Right cardiac atrium (tissue), 5 donors: ENCODE results near the gene SPOPL. TPM values are rescaled to one million over a fixed set of nuclear protein-coding genes. Genes with fewer than 3 reads are reported as not detected.

Experiments
- ATAC-seq, 2 donors: fragments of 200-7000 bp; cut with Tn5 transposase; one replicate each; pipeline versions ENCODE4 v1.8.0 to v1.9.1; 2020; ENCODE audit warnings: moderate library complexity in 2 of 2, mild to moderate bottlenecking in 1 of 2
- DNase-seq, 3 donors: peaks; one replicate each; pipeline ENCODE4 v3.0.0-alpha.2; 2020
- H3K27ac ChIP-seq: one replicate; pipeline ENCODE4 v1.5.1; 2013; ENCODE audit warnings: mild to moderate bottlenecking, low read length, control low read depth, moderate library complexity
- H3K27me3 ChIP-seq: one replicate; pipeline ENCODE4 v1.6.1; 2013; ENCODE audit not compliant: control insufficient read depth, insufficient read depth
- H3K4me1 ChIP-seq: one replicate; pipeline ENCODE4 v1.6.1; 2013; ENCODE audit warnings: low read length; ENCODE audit not compliant: control insufficient read depth, insufficient read depth
- H3K4me3 ChIP-seq: one replicate; pipeline ENCODE4 v1.5.1; 2013; ENCODE audit warnings: low read length, control low read depth
- H3K9me3 ChIP-seq: one replicate; pipeline ENCODE4 v1.6.1; 2013; ENCODE audit warnings: low read length; ENCODE audit not compliant: control insufficient read depth
- WGBS: extraction: QIAGEN DNeasy Blood & Tissue Kit; methylation state at CpG from one replicate; pipeline ENCODE4 v1.1.7; 2013; 5-methylcytosine and 5-hydroxymethylcytosine counted together
- intact Hi-C, 4 donors: fragments of 100-400 bp; cut with DNase I; formaldehyde crosslinking; loops; one replicate each; pipeline versions ENCODE4 v1.11.0 to v1.14.0; 2022 to 2023
- polyA plus RNA-seq: library from polyadenylated mRNA; stranded (reverse); fragments of 200-250 nt; gene quantifications from one replicate; pipeline ENCODE4 v1.2.3, GENCODE V29; 2013
- total RNA-seq, 4 donors: library from RNA; stranded (reverse); fragmentation: NEBNext Ultra II Directional; extraction: Animal tissue kit (Norgen Biotek cat#: 25700); gene quantifications; one replicate each; pipeline ENCODE4 v1.2.1, GENCODE V29; 2021
- donor health status: healthy with polysubstance abuse.
- donor health status: DM: no; HTN: yes; CAD: no.
- donor health status: DM: no; HTN: no; CAD: no.
- donor health status: DM: no; HTN: yes; CAD: no; lungs with severe emphysema.
- donor health status: DM: yes; HTN: yes; CAD: no.

SPOPL gene
- total and polyA plus RNA-seq, 5 donors, result 4.1 to 20.4 (median 14.2) TPM

DNA sequence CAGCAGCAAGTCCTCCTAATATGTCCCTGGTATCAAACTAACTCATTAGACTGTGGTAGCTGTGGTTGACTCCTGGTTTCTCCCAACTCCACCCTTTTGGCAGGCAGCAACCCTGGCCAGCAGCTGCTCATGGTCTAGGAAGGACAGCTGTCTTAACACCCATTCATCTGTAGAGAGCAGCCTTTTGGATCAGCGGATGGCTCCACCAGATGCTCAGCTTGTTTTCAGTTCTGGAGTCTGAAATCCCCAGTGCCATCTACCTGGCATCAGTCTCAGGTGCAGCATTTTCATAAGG lies 100.5 kb downstream of the SPOPL start:
- 98% methylated on average over 1 of the region's 1 CpG for WGBS
- intact Hi-C loops, result no loop called here
- Histone ChIP-seq H3K4me1 (no peaks in the 10 kb centered on the region), H3K4me3 (no peak overlapping the region), H3K27ac (no peak overlapping the region), H3K9me3 (no peaks in the 10 kb centered on the region), H3K27me3 (no peaks in the 10 kb centered on the region)
- DNase-seq (peak in 1 of 3 donors; percentile 25), ATAC-seq (no peak)

DNA sequence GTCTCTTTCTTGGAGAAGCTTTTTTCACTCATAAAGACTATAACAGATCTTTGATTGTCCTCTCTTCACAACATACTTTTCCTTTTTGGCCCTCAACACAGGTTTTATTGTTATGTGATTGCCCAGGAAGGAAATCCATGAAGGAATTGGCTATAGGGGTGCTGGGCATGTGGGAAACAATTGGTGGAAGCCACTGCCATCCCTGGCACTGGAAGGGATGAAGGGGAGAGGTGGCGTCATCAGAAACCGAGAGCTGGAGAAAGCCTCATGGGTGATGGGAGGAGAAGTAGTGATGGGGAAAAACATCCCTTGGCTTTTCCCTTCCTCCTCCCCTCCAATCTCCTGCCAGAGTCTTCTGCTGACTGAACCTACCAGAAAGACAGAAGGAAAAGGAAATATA lies 106.2 kb downstream of the SPOPL start:
- ATAC-seq (no peak), DNase-seq (no peak)
- no peak overlapping the region for H3K4me3 ChIP-seq
- WGBS, result 71% methylated on average over 2 of the region's 2 CpGs
- no peaks in the 10 kb centered on the region for H3K27me3 ChIP-seq
- no peak overlapping the region for H3K27ac ChIP-seq
- H3K4me1 ChIP-seq, result no peaks in the 10 kb centered on the region
- no peaks in the 10 kb centered on the region for H3K9me3 ChIP-seq
- intact Hi-C loops, result no loop called here

DNA sequence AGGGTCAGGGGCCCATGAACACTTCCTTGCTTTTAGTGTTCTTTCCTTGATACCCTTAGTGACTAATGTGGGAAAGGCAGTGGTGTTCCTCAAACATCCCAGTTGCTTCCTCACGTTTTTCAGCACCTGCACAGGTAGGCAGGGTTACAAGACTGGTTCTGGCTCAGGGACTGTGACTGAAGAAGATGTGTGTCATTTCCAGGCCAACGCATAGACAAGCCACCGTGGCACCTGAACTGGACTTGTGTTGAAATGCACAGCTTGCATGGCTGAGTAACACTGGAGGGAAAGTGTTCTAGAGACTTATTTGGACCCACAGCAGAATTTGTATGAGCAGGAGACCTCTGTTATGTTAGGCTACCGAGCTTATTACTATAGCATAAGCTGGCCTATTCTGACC lies 107.9 kb downstream of the SPOPL start:
- Histone ChIP-seq H3K27ac (no peak overlapping the region), H3K9me3 (no peaks in the 10 kb centered on the region), H3K27me3 (no peaks in the 10 kb centered on the region), H3K4me1 (no peaks in the 10 kb centered on the region), H3K4me3 (no peak overlapping the region)
- DNase-seq (no peak), ATAC-seq (no peak)
- 88% methylated on average over 4 of the region's 4 CpGs for WGBS
- intact Hi-C loops, result no loop called here

DNA sequence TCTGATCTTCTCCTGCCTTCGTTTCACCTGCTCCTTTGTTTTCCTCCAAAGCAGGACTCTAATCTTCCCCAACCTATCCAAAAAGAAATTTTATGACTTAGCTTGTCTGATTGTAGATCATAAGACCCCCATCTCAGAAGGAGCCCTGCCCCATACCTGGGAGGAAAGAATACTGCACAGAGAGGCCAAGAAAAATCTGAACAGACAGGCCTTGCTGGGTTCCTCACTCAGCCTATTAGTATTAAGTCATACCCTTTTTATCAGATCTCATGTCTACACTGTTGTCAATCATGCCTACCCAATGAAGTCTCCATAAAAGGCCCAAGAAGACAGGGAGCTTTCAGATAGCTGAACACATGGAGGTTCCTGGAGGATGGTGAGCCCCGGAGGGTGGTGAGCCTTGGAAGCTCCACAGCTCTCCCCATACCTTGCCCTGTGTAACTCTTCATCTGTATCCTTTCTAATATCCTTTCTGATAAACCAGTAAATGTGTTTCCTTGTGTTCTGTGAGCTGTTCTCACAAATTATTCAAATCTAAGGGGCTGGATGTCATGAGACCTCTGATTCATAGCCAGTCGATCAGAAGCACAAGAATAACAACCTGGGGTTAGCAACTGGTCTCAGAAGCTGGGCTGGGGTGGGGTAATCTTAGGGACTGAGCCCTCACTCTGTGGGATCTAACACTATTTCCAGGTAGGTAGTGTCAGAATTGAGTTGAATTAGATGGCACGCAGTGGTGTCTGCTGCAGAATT lies 108.8 kb downstream of the SPOPL start:
- 96% methylated on average over 4 of the region's 4 CpGs for WGBS
- intact Hi-C loops, result no loop called here
- no peak for DNase-seq
- H3K9me3 ChIP-seq, result no peaks in the 10 kb centered on the region
- no peak for ATAC-seq
- H3K4me1 ChIP-seq, result no peaks in the 10 kb centered on the region
- H3K27me3 ChIP-seq, result no peaks in the 10 kb centered on the region
- no peak overlapping the region for H3K27ac ChIP-seq
- no peak overlapping the region for H3K4me3 ChIP-seq

DNA sequence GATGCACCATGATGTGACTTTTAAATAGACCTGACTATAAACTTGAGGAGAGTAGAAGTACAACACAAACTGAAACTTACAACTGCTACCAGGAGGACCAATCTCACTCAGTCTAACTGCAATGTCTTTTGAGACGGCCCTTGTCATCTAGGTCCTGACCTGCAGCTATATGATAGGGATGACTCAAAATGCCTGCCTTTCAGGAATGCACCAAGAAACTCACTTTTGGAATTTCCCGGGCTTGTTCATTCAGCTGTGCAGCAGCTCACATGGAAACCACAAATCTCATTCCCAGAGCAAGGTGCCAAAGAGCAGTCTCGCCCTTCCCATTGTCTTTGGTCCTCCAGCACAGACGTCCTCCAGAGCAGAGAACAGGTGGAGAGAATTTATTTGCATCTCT lies 113.7 kb downstream of the SPOPL start:
- intact Hi-C loops, result no loop called here
- H3K4me1 ChIP-seq, result no peaks in the 10 kb centered on the region
- ATAC-seq (no peak), DNase-seq (no peak)
- H3K27ac ChIP-seq, result no peak overlapping the region
- WGBS, result 71% methylated on average over 4 of the region's 4 CpGs
- no peak overlapping the region for H3K4me3 ChIP-seq
- H3K27me3 ChIP-seq, result no peaks in the 10 kb centered on the region
- H3K9me3 ChIP-seq, result no peaks in the 10 kb centered on the region

DNA sequence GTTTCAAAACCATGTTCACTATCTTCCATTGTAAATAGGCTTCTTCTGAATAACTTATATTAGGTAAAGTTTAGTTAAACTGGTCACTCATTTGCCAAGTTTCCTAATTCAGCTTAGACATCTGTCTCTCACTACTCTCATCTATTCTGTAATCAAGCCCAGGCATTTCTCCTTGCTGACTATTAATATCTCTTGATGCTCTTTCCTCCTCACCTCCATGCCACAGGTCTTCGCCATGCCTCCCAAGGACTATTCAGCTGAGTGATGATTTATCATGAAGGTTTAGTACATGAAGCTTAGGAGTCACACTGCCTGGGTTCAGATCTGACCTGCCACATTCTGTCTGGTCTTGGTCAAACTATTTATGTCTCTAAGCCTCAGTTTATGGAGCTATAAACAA lies 115.5 kb downstream of the SPOPL start:
- no peak overlapping the region for H3K4me3 ChIP-seq
- DNase-seq (no peak), ATAC-seq (no peak)
- H3K9me3 ChIP-seq, result no peaks in the 10 kb centered on the region
- intact Hi-C loops, result no loop called here
- no peaks in the 10 kb centered on the region for H3K27me3 ChIP-seq
- no peak overlapping the region for H3K27ac ChIP-seq
- no peaks in the 10 kb centered on the region for H3K4me1 ChIP-seq
- 96% methylated on average over 1 of the region's 1 CpG for WGBS

DNA sequence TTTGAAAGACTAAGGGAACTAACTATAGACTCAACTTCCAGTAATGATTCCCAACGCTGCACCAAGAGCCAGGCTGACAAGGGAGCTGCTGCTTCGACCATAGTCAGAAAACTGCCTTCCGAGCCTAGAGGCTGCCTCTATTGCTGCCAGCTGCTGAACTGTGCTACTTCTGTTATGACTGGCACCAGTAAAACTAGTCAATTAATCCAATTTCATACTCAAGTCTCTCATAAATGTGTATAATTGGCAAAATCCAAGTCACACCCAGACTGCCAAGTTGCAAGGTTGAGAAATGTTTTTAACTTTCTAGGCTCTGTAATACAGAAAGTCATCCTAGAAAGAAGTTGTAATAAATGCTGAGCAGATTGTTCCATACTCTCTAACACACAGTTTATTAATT lies 117.4 kb downstream of the SPOPL start:
- DNase-seq (no peak), ATAC-seq (no peak)
- 67% methylated on average over 3 of the region's 3 CpGs for WGBS
- Histone ChIP-seq H3K9me3 (no peaks in the 10 kb centered on the region), H3K27me3 (no peaks in the 10 kb centered on the region), H3K4me1 (no peaks in the 10 kb centered on the region), H3K4me3 (no peak overlapping the region), H3K27ac (no peak overlapping the region)
- intact Hi-C loops, result no loop called here

DNA sequence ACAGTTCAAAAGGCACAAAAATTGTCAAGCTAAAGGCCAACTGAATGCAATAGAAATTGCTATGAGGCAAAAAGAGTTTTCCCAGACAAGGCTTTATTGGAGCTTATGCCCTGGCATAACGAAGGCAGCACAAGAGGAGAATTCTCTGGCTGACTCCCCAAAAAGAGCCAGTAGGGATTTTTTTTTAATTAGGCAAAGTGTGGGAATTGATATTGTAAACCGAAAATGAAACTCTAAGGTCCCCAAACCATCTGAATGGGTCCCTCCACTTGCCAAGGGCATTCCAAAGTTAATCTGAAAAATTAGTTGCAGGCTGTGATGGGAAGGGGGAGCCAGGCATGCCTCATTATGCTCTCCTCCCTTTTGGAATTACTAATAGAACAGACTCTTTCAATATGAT lies 118.9 kb downstream of the SPOPL start:
- Histone ChIP-seq H3K4me1 (no peaks in the 10 kb centered on the region), H3K27me3 (no peaks in the 10 kb centered on the region), H3K9me3 (no peaks in the 10 kb centered on the region), H3K4me3 (no peak overlapping the region), H3K27ac (no peak overlapping the region)
- DNase-seq (no peak), ATAC-seq (no peak)
- intact Hi-C loops, result no loop called here
- WGBS, result 60% methylated on average over 2 of the region's 2 CpGs

DNA sequence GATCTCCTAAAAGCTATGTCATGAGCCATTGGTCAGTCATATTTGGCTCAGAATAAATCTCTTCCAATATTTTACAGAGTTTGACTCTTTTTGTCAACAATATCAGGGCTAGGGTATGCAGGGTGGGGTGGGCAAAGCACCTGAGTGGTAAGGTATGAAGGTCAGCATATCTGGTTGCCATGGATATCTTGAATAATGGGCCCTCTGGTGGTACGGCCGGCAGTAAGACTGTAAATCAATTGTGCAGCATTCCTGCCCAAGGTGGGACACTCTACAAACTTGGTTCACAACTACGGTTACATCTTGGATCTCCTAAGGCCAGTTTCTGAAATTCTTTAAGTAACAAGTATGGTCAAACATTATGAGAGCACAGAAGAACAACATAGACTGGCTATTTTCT lies 119.6 kb downstream of the SPOPL start:
- 80% methylated on average over 3 of the region's 3 CpGs for WGBS
- intact Hi-C loops, result no loop called here
- no peaks in the 10 kb centered on the region for H3K27me3 ChIP-seq
- ATAC-seq (no peak), DNase-seq (no peak)
- H3K4me1 ChIP-seq, result no peaks in the 10 kb centered on the region
- H3K27ac ChIP-seq, result no peak overlapping the region
- no peaks in the 10 kb centered on the region for H3K9me3 ChIP-seq
- no peak overlapping the region for H3K4me3 ChIP-seq

DNA sequence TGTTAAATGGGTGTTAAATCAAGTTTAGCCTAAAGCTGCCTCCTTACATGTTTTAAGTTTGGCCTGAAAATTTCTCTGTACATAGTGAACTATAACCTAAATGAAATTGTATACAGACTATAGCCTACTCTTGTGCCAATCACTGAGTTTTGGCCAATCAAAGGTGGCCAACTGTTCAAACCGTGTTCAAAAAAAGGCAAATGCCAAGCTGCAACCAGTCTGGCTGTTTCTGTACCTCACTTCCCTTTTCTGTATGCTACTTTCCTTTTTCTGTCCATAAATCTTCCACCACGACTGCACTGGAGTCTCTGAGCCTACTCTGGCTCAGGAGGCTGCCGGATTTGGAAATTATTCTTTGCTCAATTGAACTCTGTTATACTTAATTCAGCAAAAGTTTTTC lies 121.0 kb downstream of the SPOPL start:
- DNase-seq (no peak), ATAC-seq (no peak)
- H3K4me3 ChIP-seq, result no peak overlapping the region
- no peaks in the 10 kb centered on the region for H3K4me1 ChIP-seq
- no peaks in the 10 kb centered on the region for H3K9me3 ChIP-seq
- H3K27ac ChIP-seq, result no peak overlapping the region
- WGBS, result 69% methylated on average over 3 of the region's 3 CpGs
- no peaks in the 10 kb centered on the region for H3K27me3 ChIP-seq
- intact Hi-C loops, result no loop called here
